Astrocyte of the spinal cord (primary cell): ENCODE measurements around the gene NPC1.
A peak's percentile ranks its signal among the peaks of the same experiment; 100 is the strongest.

Source experiments
- DNase-seq: peaks from one replicate; pipeline ENCODE4 v3.0.0; 2011; ENCODE audit warnings: low read depth, low spot score
- H3K4me3 ChIP-seq: 2 replicates; pipeline ENCODE4 v1.5.1; 2011; ENCODE audit warnings: low read depth, mild to moderate bottlenecking, low read length, moderate library complexity
- CTCF ChIP-seq: IDR thresholded peaks from 2 replicates; pipeline ENCODE4 v1.5.1; 2012; ENCODE audit warnings: low read depth, mild to moderate bottlenecking, low read length, inconsistent platforms
- in situ Hi-C: cut with HindIII; loops from 2 replicates; pipeline ENCODE4 v1.10.0; 2017; ENCODE audit warnings: low sequenced_read_pairs

Gene NPC1

GRCh38 chr18:23528580-23529472, 57.5 kb downstream of the NPC1 start:
- TF ChIP-seq CTCF = no peak
- no peak overlapping the region for H3K4me3 ChIP-seq
- in situ Hi-C loops = no loop called here
- DNase-seq = no peak

- in situ Hi-C loops = no loop called here
- no peak overlapping the region for H3K4me3 ChIP-seq
- no peak for DNase-seq
- TF ChIP-seq CTCF = no peak
Measured at GRCh38 chr18:23526501-23527063, 59.7 kb downstream of the NPC1 start.

GRCh38 chr18:23524213-23524707, 62.0 kb downstream of the NPC1 start:
- DNase-seq = no peak
- H3K4me3 ChIP-seq = no peak overlapping the region
- in situ Hi-C loops = no loop called here
- no peak for TF ChIP-seq CTCF

- in situ Hi-C loops = no loop called here
- H3K4me3 ChIP-seq = no peak overlapping the region
- peak; percentile 63 for DNase-seq
- no peak for TF ChIP-seq CTCF
Measured at GRCh38 chr18:23523429-23524212, 62.7 kb downstream of the NPC1 start.

- H3K4me3 ChIP-seq = no peak overlapping the region
- no peak for DNase-seq
- in situ Hi-C loops = no loop called here
- no peak for TF ChIP-seq CTCF
Measured at GRCh38 chr18:23521907-23522306, 64.4 kb downstream of the NPC1 start.

GRCh38 chr18:23521271-23521670, 65.0 kb downstream of the NPC1 start:
- in situ Hi-C loops = no loop called here
- no peak for TF ChIP-seq CTCF
- H3K4me3 ChIP-seq = no peak overlapping the region
- no peak for DNase-seq
